K562 (cell line): ENCODE results near the gene SPAG16. TPM values are rescaled to one million over a fixed set of nuclear protein-coding genes. Genes with fewer than 3 reads are reported as not detected.

ENCODE experiments used
- ATAC-seq: fragments of 200-7000 bp; cut with Tn5 transposase; 3 replicates; pipeline ENCODE4 v1.9.1; 2020; ENCODE audit warnings: moderate library complexity
- BruUV-seq: library from RNA; stranded (reverse); fragments of 400-500 nt; replicated peaks from 2 replicates; lab custom pipeline; 2021; lab: Mats Ljungman, UMichigan
- CTCF ChIA-PET: fragments of 300-600 bp; formaldehyde crosslinking; extraction: SDS; loops from one replicate; lab custom pipeline; 2021; ENCODE audit warnings: low intra/inter-chr PET ratio; lab: Yijun Ruan, JAX
- POLR2A ChIA-PET: fragments of 300-600, 350-650 bp; sonication (Branson Sonifier 250); formaldehyde crosslinking; extraction: SDS; loops from one replicate; lab custom pipeline; 2021; ENCODE audit warnings: antibody characterized with exemption, inconsistent platforms; lab: Yijun Ruan, JAX
- DNase-seq, 4 experiments: peaks; one replicate each; pipeline versions ENCODE4 v3.0.0 to v3.0.0-alpha.2; 2011 to 2018; ENCODE audit warnings: low spot score in 3 of 4, mixed read lengths in 3 of 4; ENCODE audit errors: extremely low read depth in 1 of 4
- FAIRE-seq: peaks from 2 replicates; lab custom pipeline; 2011; peaks lifted over from hg19 to GRCh38; lab: Jason Lieb, UNC
- H2AFZ ChIP-seq: 2 replicates; pipeline ENCODE4 v1.6.0; 2011; ENCODE audit warnings: low read depth, low read length, control low read depth, inconsistent platforms
- H3K27ac ChIP-seq: fragments of 200-600 bp; 3 replicates; pipeline ENCODE4 v1.8.0; 2011; ENCODE audit warnings: low read depth, mild to moderate bottlenecking, control low read depth, inconsistent platforms, low read length, moderate library complexity, mixed read lengths; ENCODE audit errors: extremely low read depth
- H3K27me3 ChIP-seq, 2 experiments: fragments of 300-600 bp in 1 of 2; 2 replicates in 1 of 2; 3 replicates in 1 of 2; pipeline versions ENCODE4 v1.6.0 to v1.8.0; 2011; ENCODE audit warnings: inconsistent platforms in 2 of 2, low read length in 2 of 2, mild to moderate bottlenecking in 1 of 2, mixed read lengths in 1 of 2, moderate library complexity in 1 of 2; ENCODE audit not compliant: control insufficient read depth in 2 of 2, insufficient read depth in 2 of 2
- H3K36me3 ChIP-seq: fragments of 300-600 bp; 3 replicates; pipeline ENCODE4 v1.8.0; 2011; ENCODE audit warnings: mild to moderate bottlenecking, low read length, inconsistent platforms; ENCODE audit not compliant: control insufficient read depth, insufficient read depth
- H3K4me1 ChIP-seq, 2 experiments: fragments of 200-600 bp in 1 of 2; replicated peaks in 1 of 2; 2 replicates in 1 of 2; 3 replicates in 1 of 2; pipeline versions ENCODE4 v1.5.1 to v1.8.0; 2011; ENCODE audit warnings: inconsistent platforms in 2 of 2, low read length in 2 of 2, mild to moderate bottlenecking in 1 of 2, mixed read lengths in 1 of 2, moderate library complexity in 1 of 2; ENCODE audit not compliant: control insufficient read depth in 2 of 2, insufficient read depth in 2 of 2
- H3K4me2 ChIP-seq: 2 replicates; pipeline ENCODE4 v1.6.1; 2011; ENCODE audit warnings: low read length, control low read depth, inconsistent platforms, mixed read lengths; ENCODE audit not compliant: insufficient read depth
- H3K4me3 ChIP-seq: fragments of 200-600 bp; sonication (generic), shearing (Covaris generic); 2 replicates; pipeline ENCODE4 v1.5.1; 2016; ENCODE audit warnings: control low read depth, inconsistent platforms
- H3K79me2 ChIP-seq: fragments of 200-600 bp; 3 replicates; pipeline ENCODE4 v1.8.0; 2011; ENCODE audit warnings: low read length, inconsistent platforms; ENCODE audit not compliant: control insufficient read depth, insufficient read depth
- H3K9ac ChIP-seq, 2 experiments: 2 replicates each; pipeline versions ENCODE4 v1.6.0 to v1.6.1; 2011; ENCODE audit warnings: low read depth in 2 of 2, low read length in 2 of 2, control low read depth in 1 of 2, inconsistent platforms in 1 of 2, mild to moderate bottlenecking in 1 of 2, mixed read lengths in 1 of 2; ENCODE audit not compliant: insufficient read depth in 1 of 2
- H3K9me1 ChIP-seq: one replicate; pipeline ENCODE4 v1.6.0; 2011; ENCODE audit warnings: inconsistent platforms, mild to moderate bottlenecking, low read length, moderate library complexity; ENCODE audit not compliant: control insufficient read depth, insufficient read depth
- H3K9me3 ChIP-seq: replicated peaks from 2 replicates; pipeline ENCODE4 v1.5.1; 2011; ENCODE audit warnings: low read depth, low read length, inconsistent platforms; ENCODE audit not compliant: control insufficient read depth, insufficient read depth
- H4K20me1 ChIP-seq: replicated peaks from 2 replicates; pipeline ENCODE4 v1.6.1; 2011; ENCODE audit warnings: low read length, inconsistent platforms, mixed read lengths; ENCODE audit not compliant: control insufficient read depth, insufficient read depth
- AFF4 ChIP-seq: sonication (generic); formaldehyde crosslinking; IDR thresholded peaks from 2 replicates; pipeline ENCODE4 v1.8.0; 2023; ENCODE audit warnings: mild to moderate bottlenecking, missing genetic modification reagents
- ATF3 ChIP-seq, 2 experiments: fragments of 450-650 bp in 1 of 2; sonication (generic) in 1 of 2; formaldehyde crosslinking in 1 of 2; IDR thresholded peaks in 1 of 2; conservative IDR thresholded peaks in 1 of 2; 2 replicates each; pipeline versions ENCODE4 v1.6.1 to v1.8.1; 2016 to 2023; ENCODE audit warnings: mild to moderate bottlenecking in 2 of 2, moderate library complexity in 2 of 2, inconsistent platforms in 1 of 2, missing genetic modification reagents in 1 of 2
- CBX3 ChIP-seq, 2 experiments: IDR thresholded peaks; 1 replicate in 1 of 2; 2 replicates in 1 of 2; pipeline ENCODE4 v1.6.1; 2012; ENCODE audit warnings: inconsistent platforms in 2 of 2, low read length in 2 of 2, borderline replicate concordance in 1 of 2, control low read depth in 1 of 2
- CREB1 ChIP-seq, 2 experiments: sonication (generic) in 1 of 2; formaldehyde crosslinking in 1 of 2; IDR thresholded peaks; 2 replicates each; pipeline versions ENCODE4 v1.6.1 to v1.8.0; 2012 to 2022; ENCODE audit warnings: inconsistent platforms in 1 of 2, mild to moderate bottlenecking in 1 of 2, missing genetic modification reagents in 1 of 2, moderate library complexity in 1 of 2
- CREBBP ChIP-seq: IDR thresholded peaks from one replicate; pipeline ENCODE4 v1.6.1; 2012; ENCODE audit warnings: low read depth, mild to moderate bottlenecking, control low read depth, inconsistent platforms, low read length
- CREM ChIP-seq: IDR thresholded peaks from 2 replicates; pipeline ENCODE4 v1.6.1; 2014; ENCODE audit warnings: antibody characterized with exemption, low read depth
- GATA2 ChIP-seq: sonication (generic); formaldehyde crosslinking; IDR thresholded peaks from 2 replicates; pipeline ENCODE4 v1.4.0; 2020; ENCODE audit warnings: mild to moderate bottlenecking, missing genetic modification reagents
- HDAC1 ChIP-seq, 2 experiments: fragments of 450-650 bp; IDR thresholded peaks; 2 replicates each; pipeline ENCODE4 v1.6.1; 2016 to 2017; ENCODE audit warnings: inconsistent platforms in 1 of 2, mild to moderate bottlenecking in 1 of 2, moderate library complexity in 1 of 2
- KAT2B ChIP-seq: IDR thresholded peaks from one replicate; pipeline ENCODE4 v1.6.1; 2012; ENCODE audit warnings: low read depth, mild to moderate bottlenecking, control low read depth, inconsistent platforms, low read length, moderate library complexity
- KLF13 ChIP-seq: fragments of 450-650 bp; IDR thresholded peaks from 2 replicates; pipeline ENCODE4 v1.6.1; 2016; ENCODE audit warnings: missing genetic modification characterization, low read depth, mild to moderate bottlenecking, missing compliant biosample characterization, moderate library complexity, borderline replicate concordance
- L3MBTL2 ChIP-seq: fragments of 450-650 bp; IDR thresholded peaks from 2 replicates; pipeline ENCODE4 v1.6.1; 2016; ENCODE audit warnings: mild to moderate bottlenecking, moderate library complexity
- PRPF4 ChIP-seq: fragments of 200-400 bp; formaldehyde crosslinking; IDR thresholded peaks from one replicate; pipeline ENCODE4 v1.6.1; 2017; ENCODE audit warnings: low read length, low read depth, mild to moderate bottlenecking; ENCODE audit not compliant: insufficient read depth, poor library complexity, severe bottlenecking
- PTTG1 ChIP-seq: fragments of 450-650 bp; IDR thresholded peaks from 2 replicates; pipeline ENCODE4 v1.6.1; 2016; ENCODE audit warnings: low read depth, mild to moderate bottlenecking, missing genetic modification characterization, missing compliant biosample characterization
- RBM39 ChIP-seq: fragments of 200-400 bp; formaldehyde crosslinking; optimal IDR thresholded peaks from 2 replicates; pipeline ENCODE3; 2018; ENCODE audit warnings: low read depth, low read length
- ZBTB26 ChIP-seq: fragments of 450-650 bp; formaldehyde crosslinking; IDR thresholded peaks from 2 replicates; pipeline ENCODE4 v1.4.0; 2022; ENCODE audit warnings: missing genetic modification characterization
- ZNF263 ChIP-seq: sonication (generic); formaldehyde crosslinking; IDR thresholded peaks from 2 replicates; pipeline ENCODE4 v1.8.0; 2022; ENCODE audit warnings: mild to moderate bottlenecking, missing genetic modification reagents, borderline replicate concordance
- ZNF324 ChIP-seq: fragments of 250-450 bp; sonication (Bioruptor Pico); IDR thresholded peaks from 2 replicates; pipeline ENCODE4 v1.4.0; 2020; ENCODE audit warnings: mild to moderate bottlenecking
- ZNF75A ChIP-seq: fragments of 450-650 bp; formaldehyde crosslinking; IDR thresholded peaks from 2 replicates; pipeline ENCODE4 v1.4.0; 2020; ENCODE audit warnings: mild to moderate bottlenecking
- WGBS: fragments of 100-300 bp; shearing (Covaris generic); methylation state at CpG from one replicate; pipeline ENCODE4 v1.1.6; 2016; ENCODE audit warnings: low coverage, mixed read lengths; ENCODE audit not compliant: insufficient coverage; ENCODE audit errors: missing lambda C conversion rate; 5-methylcytosine and 5-hydroxymethylcytosine counted together
- in situ Hi-C: fragments of 300-500 bp; cut with MboI; formaldehyde crosslinking; loops from 4 replicates; pipeline ENCODE4 v1.15.0; 2018; ENCODE audit warnings: inconsistent platforms, mixed read lengths
- intact Hi-C: fragments of 100-400 bp; cut with micrococcal nuclease; formaldehyde crosslinking; loops from 2 replicates; pipeline ENCODE4 v1.14.2; 2022
- polyA plus RNA-seq, 8 experiments: library from polyadenylated mRNA; depleted of rRNA in 4 of 8; stranded (reverse) in 5 of 8; unstranded in 3 of 8; fragments of >200 nt; fragmentation: Nextera tagmentation in 2 of 8; fragmentation: Illumina TruSeq in 1 of 8; extraction: Ambion mirVana in 2 of 8; extraction: Trizol in 1 of 8; gene quantifications; 2 replicates each; pipeline versions ENCODE4 v1.2.1 to v1.2.3, GENCODE V29; 2011 to 2014; ENCODE audit warnings: inconsistent platforms in 1 of 8, missing spikeins in 1 of 8
- total RNA-seq, 7 experiments: library from RNA; depleted of rRNA in 6 of 7; stranded (reverse); fragments of >200 nt in 6 of 7; fragmentation: Illumina TruSeq in 2 of 7; extraction: Trizol in 2 of 7; gene quantifications; 2 replicates each; pipeline versions ENCODE4 v1.2.1 to v1.2.3, GENCODE V29; 2011 to 2021; ENCODE audit warnings: low replicate concordance in 1 of 7

Gene SPAG16
- total and polyA plus RNA-seq, 9 of the 15 experiments (the other 6 are each of a cell fraction or from before 2014, with no cell fraction given): 0.98 to 5.9 (median 3.5) TPM

- in situ Hi-C loops: no loop called here
- DNase-seq: no peak
- intact Hi-C loops: no loop called here
- no peak overlapping the region for H3K9ac ChIP-seq
- ChIA-PET CTCF (no interaction called here), POLR2A (no interaction called here)
- no peak for FAIRE-seq
- no peak overlapping the region for H3K4me2 ChIP-seq
- H3K79me2 ChIP-seq: no peaks in the 10 kb centered on the region
- no peaks in the 10 kb centered on the region for H3K27me3 ChIP-seq
- H3K9me3 ChIP-seq: no peaks in the 10 kb centered on the region; the same call in 1 of the 2 replicates
- no peaks in the 10 kb centered on the region for H3K36me3 ChIP-seq
- 0% methylated on average over 2 of the region's 3 CpGs for WGBS
- no peaks in the 10 kb centered on the region for H4K20me1 ChIP-seq
- H3K4me3 ChIP-seq: no peak overlapping the region
- BruUV-seq: no TSS peak
- no peaks in the 10 kb centered on the region for H3K9me1 ChIP-seq
- no peak overlapping the region for H3K27ac ChIP-seq
- no peaks in the 10 kb centered on the region for H3K4me1 ChIP-seq
- no peak for ATAC-seq
- H2AFZ ChIP-seq: no peak overlapping the region
- TF ChIP-seq CBX3 (IDR thresholded peaks at IDR 0.05; ENCODE audit: borderline replicate concordance in 1 of 2, low read length in 2 of 2) (no peak), KLF13 (tag) (no peak), CREM (no peak), PRPF4 (no peak), CREB1 (IDR thresholded peaks at IDR 0.05) (no peak), CREB1 (CRISPR knock-in tag; IDR thresholded peaks at IDR 0.05) (no peak), ATF3 (IDR thresholded peaks at IDR 0.05) (no peak), ATF3 (CRISPR knock-in tag; conservative IDR thresholded peaks at IDR 0.05) (no peak), L3MBTL2 (no peak), CREBBP (no peak), ZNF263 (CRISPR knock-in tag) (no peak), ZNF324 (no peak), AFF4 (CRISPR knock-in tag) (no peak), HDAC1 (IDR thresholded peaks at IDR 0.05) (no peak), RBM39 (no peak), KAT2B (no peak), ZNF75A (no peak), PTTG1 (no peak), GATA2 (CRISPR knock-in tag) (no peak), ZBTB26 (no peak)
Observed at GRCh38 chr2:213757525-213757924, 473.3 kb downstream of the SPAG16 start.
